Calu3 (cell line): Measurements from ENCODE around the gene HYDIN. TPM values are rescaled to one million over a fixed set of nuclear protein-coding genes. Genes with fewer than 3 reads are reported as not detected.

ENCODE experiments used
- BruUV-seq: library from RNA; stranded (reverse); fragments of 400-500 nt; replicated peaks from 2 replicates; lab custom pipeline; 2021; lab: Mats Ljungman, UMichigan
- CTCF ChIA-PET: fragments of 300-600 bp; sonication (Branson Sonifier 250); formaldehyde crosslinking; loops from one replicate; lab custom pipeline; 2022; ENCODE audit warnings: antibody characterized with exemption; lab: Charles Lee
- DNase-seq: peaks from one replicate; pipeline ENCODE4 v3.0.0; 2022
- H3K27ac Mint-ChIP-seq: one replicate; pipeline ENCODE4 v1.8.0; 2022; ENCODE audit warnings: mixed read lengths; ENCODE audit not compliant: unreplicated experiment
- H3K27me3 Mint-ChIP-seq: one replicate; pipeline ENCODE4 v1.8.0; 2022; ENCODE audit warnings: mixed read lengths; ENCODE audit not compliant: unreplicated experiment
- H3K36me3 Mint-ChIP-seq: one replicate; pipeline ENCODE4 v1.8.0; 2022; ENCODE audit warnings: mild to moderate bottlenecking, moderate library complexity, mixed read lengths; ENCODE audit not compliant: insufficient read depth, unreplicated experiment
- H3K4me1 Mint-ChIP-seq: one replicate; pipeline ENCODE4 v1.8.0; 2022; ENCODE audit warnings: mild to moderate bottlenecking, low read depth, mixed read lengths; ENCODE audit not compliant: unreplicated experiment
- H3K4me3 Mint-ChIP-seq: one replicate; pipeline ENCODE4 v1.8.0; 2022; ENCODE audit warnings: mild to moderate bottlenecking, low read depth, moderate library complexity, mixed read lengths; ENCODE audit not compliant: unreplicated experiment
- H3K9me3 Mint-ChIP-seq: one replicate; pipeline ENCODE4 v1.8.0; 2022; ENCODE audit warnings: low read depth, mixed read lengths; ENCODE audit not compliant: unreplicated experiment
- CTCF ChIP-seq: fragments of 200-600 bp; IDR thresholded peaks from one replicate; pipeline ENCODE4 v1.8.0; 2022; ENCODE audit warnings: antibody characterized with exemption; ENCODE audit not compliant: unreplicated experiment
- intact Hi-C: fragments of 100-400 bp; cut with micrococcal nuclease; formaldehyde crosslinking; loops from one replicate; pipeline ENCODE4 v1.10.0; 2022; ENCODE audit not compliant: unreplicated experiment
- total RNA-seq: library from RNA; stranded (reverse); gene quantifications from 2 replicates; pipeline ENCODE4 v1.2.3, GENCODE V29; 2022

Gene HYDIN
- total RNA-seq, 1 experiment from 2014 or later: 2.9 TPM

- Mint-ChIP-seq H3K4me3 (no peak overlapping the region), H3K9me3 (no peaks in the 10 kb centered on the region), H3K36me3 (no peaks in the 10 kb centered on the region), H3K4me1 (peaks cover 17% of the 10 kb centered on the region), H3K27ac (no peak overlapping the region), H3K27me3 (no peaks in the 10 kb centered on the region)
- no TSS peak for BruUV-seq
- CTCF ChIA-PET: no interaction called here
- no peak for DNase-seq
- intact Hi-C loops: no loop called here
- TF ChIP-seq CTCF: no peak
Observed at GRCh38 chr16:71250461-71251235, 20.1 kb upstream of the HYDIN start.

GRCh38 chr16:71249399-71249798 is 18.9 kb upstream of the HYDIN start:
- Mint-ChIP-seq H3K27ac (no peak overlapping the region), H3K4me3 (no peak overlapping the region), H3K4me1 (peaks cover 20% of the 10 kb centered on the region), H3K9me3 (peaks cover 2% of the 10 kb centered on the region), H3K27me3 (no peaks in the 10 kb centered on the region), H3K36me3 (no peaks in the 10 kb centered on the region)
- no peak for DNase-seq
- intact Hi-C loops: no loop called here
- TF ChIP-seq CTCF: no peak
- no TSS peak for BruUV-seq
- CTCF ChIA-PET: interaction anchor here (1.3 kb wide), 1 partner anchor 63 kb away, joined by 3 read pairs; no protein-coding TSS in a partner anchor

- CTCF ChIA-PET: interaction anchor here (0.7 kb wide), 1 partner anchor 8 kb away, joined by 6 read pairs; no protein-coding TSS in a partner anchor
- Mint-ChIP-seq H3K27me3 (no peaks in the 10 kb centered on the region), H3K4me3 (no peak overlapping the region), H3K36me3 (no peaks in the 10 kb centered on the region), H3K27ac (no peak overlapping the region), H3K4me1 (peaks cover 25% of the 10 kb centered on the region), H3K9me3 (peaks cover 2% of the 10 kb centered on the region)
- no TSS peak for BruUV-seq
- DNase-seq: no peak
- no peak for TF ChIP-seq CTCF
- intact Hi-C loops: no loop called here
Observed at GRCh38 chr16:71247478-71247877, 17.0 kb upstream of the HYDIN start.

- intact Hi-C loops: no loop called here
- no peak for TF ChIP-seq CTCF
- Mint-ChIP-seq H3K27ac (no peak overlapping the region), H3K36me3 (no peaks in the 10 kb centered on the region), H3K4me3 (no peak overlapping the region), H3K4me1 (peaks cover 29% of the 10 kb centered on the region), H3K27me3 (no peaks in the 10 kb centered on the region), H3K9me3 (peaks cover 2% of the 10 kb centered on the region)
- no TSS peak for BruUV-seq
- DNase-seq: no peak
- CTCF ChIA-PET: no interaction called here
Observed at GRCh38 chr16:71246309-71246708, 15.8 kb upstream of the HYDIN start.
